ENCODE measurements around the gene TMX3.

TMX3 gene

GRCh38 chr18:68714712-68715496, at the start of gene TMX3:
Gene TMX3 (minus strand): TSS chr18:68715108. CDS start chr18:68714981, 127 bp downstream.
- peak; percentile 76 for DNase-seq (ENCODE audit: low spot score)

- no peak for DNase-seq (ENCODE audit: low spot score)
These were observed 49.1 kb upstream of the TMX3 start for GRCh38 chr18:68764016-68764415.

- no peak for DNase-seq (ENCODE audit: low spot score)
These were observed 48.2 kb upstream of the TMX3 start for GRCh38 chr18:68763083-68763482.

- no peak for DNase-seq (ENCODE audit: low spot score)
These were observed 44.4 kb upstream of the TMX3 start for GRCh38 chr18:68759308-68759707.

- no peak for DNase-seq (ENCODE audit: low spot score)
These were observed 42.2 kb upstream of the TMX3 start for GRCh38 chr18:68757126-68757525.

- no peak for DNase-seq (ENCODE audit: low spot score)
These were observed 27.3 kb upstream of the TMX3 start for GRCh38 chr18:68742206-68742605.

GRCh38 chr18:68740966-68741365, 26.1 kb upstream of the TMX3 start:
- DNase-seq (ENCODE audit: low spot score), result no peak

- no peak for DNase-seq (ENCODE audit: low spot score)
These were observed 24.6 kb upstream of the TMX3 start for GRCh38 chr18:68739462-68739861.

- DNase-seq (ENCODE audit: low spot score), result no peak
These were observed 23.7 kb upstream of the TMX3 start for GRCh38 chr18:68738564-68738963.

- DNase-seq (ENCODE audit: low spot score), result peak; percentile 11
These were observed 20.8 kb upstream of the TMX3 start for GRCh38 chr18:68735483-68736343.

GRCh38 chr18:68734308-68734707, 19.4 kb upstream of the TMX3 start:
- no peak for DNase-seq (ENCODE audit: low spot score)

- DNase-seq (ENCODE audit: low spot score), result no peak
These were observed 18.8 kb upstream of the TMX3 start for GRCh38 chr18:68733707-68734106.

- no peak for DNase-seq (ENCODE audit: low spot score)
These were observed 13.3 kb upstream of the TMX3 start for GRCh38 chr18:68728081-68728700.

- no peak for DNase-seq (ENCODE audit: low spot score)
These were observed 12.6 kb upstream of the TMX3 start for GRCh38 chr18:68727506-68727905.

- no peak for DNase-seq (ENCODE audit: low spot score)
These were observed 10.4 kb upstream of the TMX3 start for GRCh38 chr18:68725346-68725745.

GRCh38 chr18:68724021-68724420, 9.1 kb upstream of the TMX3 start:
- DNase-seq (ENCODE audit: low spot score), result no peak

- DNase-seq (ENCODE audit: low spot score), result no peak
These were observed 8.6 kb upstream of the TMX3 start for GRCh38 chr18:68723539-68723938.

GRCh38 chr18:68722821-68723220, 7.9 kb upstream of the TMX3 start:
- no peak for DNase-seq (ENCODE audit: low spot score)

GRCh38 chr18:68721681-68722583, 7.0 kb upstream of the TMX3 start:
- DNase-seq (ENCODE audit: low spot score), result no peak

GRCh38 chr18:68714366-68714711, 569 bp downstream of the TMX3 start:
- DNase-seq (ENCODE audit: low spot score), result peak; percentile 19

GRCh38 chr18:68713796-68714195, 1.1 kb downstream of the TMX3 start:
- DNase-seq (ENCODE audit: low spot score), result no peak

- DNase-seq (ENCODE audit: low spot score), result no peak
These were observed 1.8 kb downstream of the TMX3 start for GRCh38 chr18:68713131-68713530.

Measured in HuH-7 (cell line).